LHCN-M2 (cell line): ENCODE measurements around the gene HOXB6. TPM values are rescaled to one million over a fixed set of nuclear protein-coding genes. Genes with fewer than 3 reads are reported as not detected.
A peak's percentile ranks its signal among the peaks of the same experiment; 100 is the strongest.

Source experiments
- DNase-seq: peaks from one replicate; pipeline ENCODE4 v3.0.0-alpha.2; 2012; ENCODE audit warnings: low read depth
- total RNA-seq: library from RNA; depleted of rRNA; stranded (reverse); fragments of >200 nt; gene quantifications from 2 replicates; pipeline ENCODE4 v1.2.3, GENCODE V29; 2014

Gene HOXB6
- total RNA-seq, 1 experiment from 2014 or later: 24.9 TPM

DNA sequence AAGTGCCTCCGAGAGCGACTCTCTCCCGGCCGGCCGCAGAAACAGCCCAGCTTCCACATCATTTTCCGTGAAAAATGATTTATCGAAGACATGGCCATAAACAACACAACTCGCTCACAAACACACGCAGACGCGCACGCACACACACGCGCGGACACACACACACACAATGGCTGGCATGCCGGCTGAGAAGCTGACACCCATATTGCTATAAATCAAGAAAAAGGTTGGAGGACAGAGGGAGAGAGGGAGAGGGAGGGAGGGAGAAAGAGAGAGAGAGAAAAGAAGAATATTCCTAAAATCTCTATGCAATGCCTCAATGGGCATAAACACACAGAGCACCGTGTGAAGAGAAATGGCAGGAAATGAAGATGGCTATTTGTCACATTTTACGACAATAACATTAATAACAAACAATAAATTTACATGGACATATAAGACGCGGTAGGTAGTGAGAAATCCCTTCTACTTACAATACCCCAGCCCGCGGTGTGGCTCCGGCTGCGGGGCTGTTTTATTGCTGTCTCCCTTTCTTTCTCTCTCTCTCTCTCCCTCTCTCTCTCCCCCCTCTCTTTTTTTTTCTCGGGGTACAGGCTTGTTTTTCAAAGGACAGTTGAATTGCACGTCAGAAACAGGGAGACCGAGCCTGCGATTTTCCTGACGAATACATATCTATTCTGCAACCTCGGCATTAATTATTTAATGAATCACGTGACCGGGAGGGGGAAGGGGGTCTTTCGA, 36.1 kb downstream of the HOXB6 start:
- no peak for DNase-seq

DNA sequence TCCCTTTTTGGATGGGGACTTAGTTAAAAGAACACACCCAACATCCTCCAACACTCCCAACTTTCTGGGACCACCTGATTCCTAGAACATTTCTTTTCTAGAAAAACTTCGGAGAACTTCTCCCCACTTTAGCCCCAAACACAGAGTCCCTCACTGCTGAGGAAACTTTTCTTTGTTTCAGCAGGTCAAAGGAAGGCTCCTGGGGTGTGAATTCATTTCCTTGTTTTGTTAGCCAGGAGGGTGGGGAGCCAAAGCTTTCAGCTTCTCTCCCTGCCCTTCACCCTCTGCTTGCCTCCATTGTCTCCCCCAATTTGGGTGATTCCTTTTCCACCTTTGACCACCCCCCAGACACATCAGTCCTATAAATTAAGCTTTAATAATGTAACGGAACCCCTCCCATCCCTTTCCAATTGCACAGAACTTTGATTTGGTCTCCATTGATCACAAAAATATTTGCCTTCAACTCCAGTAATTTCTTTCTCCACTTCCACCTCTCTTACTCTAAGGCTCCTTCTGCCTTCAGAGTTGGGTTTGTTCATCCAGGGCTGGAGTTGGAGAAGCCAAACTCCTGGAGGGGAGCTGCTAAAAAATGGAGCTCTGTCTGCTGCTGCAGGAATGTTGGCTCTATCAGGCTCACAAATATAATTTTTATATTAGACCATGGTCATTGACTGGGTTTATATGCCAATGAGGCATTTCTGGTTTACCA, 37.0 kb downstream of the HOXB6 start:
- no peak for DNase-seq

DNA sequence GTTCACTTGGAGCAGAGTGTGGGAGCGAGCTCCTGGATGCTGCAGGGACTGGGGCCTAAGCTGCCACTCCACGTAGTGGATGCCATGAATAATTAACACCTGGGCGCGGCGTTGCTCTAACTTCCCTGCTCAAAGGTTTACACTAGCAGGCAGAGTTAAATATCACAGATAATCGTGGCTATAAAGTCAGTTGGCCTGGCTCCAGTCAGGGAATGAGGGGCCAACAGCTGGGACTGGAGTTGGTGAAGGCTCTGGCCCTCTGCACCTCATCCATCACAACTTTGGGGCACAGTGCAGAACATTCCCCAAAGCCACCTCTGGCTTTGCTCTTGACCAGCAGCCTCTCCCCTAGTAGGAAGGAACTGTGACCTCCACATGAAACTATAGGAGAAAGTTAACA, 37.6 kb downstream of the HOXB6 start:
- no peak for DNase-seq

DNA sequence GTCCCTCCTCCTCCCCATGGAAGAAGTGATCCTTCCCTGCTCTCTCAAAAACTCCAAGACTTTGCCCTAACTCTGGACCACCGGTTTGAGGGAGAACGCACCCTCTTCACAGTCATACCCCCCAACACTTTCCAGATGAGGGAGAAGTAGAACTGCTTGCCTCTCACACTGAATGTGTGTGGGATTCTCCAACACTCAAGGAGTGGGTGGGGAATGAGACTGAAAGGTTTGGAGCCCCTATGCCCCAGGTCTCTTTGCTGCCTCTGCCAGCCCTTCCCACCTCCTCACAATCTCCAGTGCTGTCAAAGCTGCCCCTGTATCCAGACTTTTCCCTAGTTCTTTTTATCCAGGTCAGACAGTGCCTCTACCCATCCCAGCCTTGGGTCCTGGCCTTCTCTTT, 38.1 kb downstream of the HOXB6 start:
- DNase-seq: no peak

DNA sequence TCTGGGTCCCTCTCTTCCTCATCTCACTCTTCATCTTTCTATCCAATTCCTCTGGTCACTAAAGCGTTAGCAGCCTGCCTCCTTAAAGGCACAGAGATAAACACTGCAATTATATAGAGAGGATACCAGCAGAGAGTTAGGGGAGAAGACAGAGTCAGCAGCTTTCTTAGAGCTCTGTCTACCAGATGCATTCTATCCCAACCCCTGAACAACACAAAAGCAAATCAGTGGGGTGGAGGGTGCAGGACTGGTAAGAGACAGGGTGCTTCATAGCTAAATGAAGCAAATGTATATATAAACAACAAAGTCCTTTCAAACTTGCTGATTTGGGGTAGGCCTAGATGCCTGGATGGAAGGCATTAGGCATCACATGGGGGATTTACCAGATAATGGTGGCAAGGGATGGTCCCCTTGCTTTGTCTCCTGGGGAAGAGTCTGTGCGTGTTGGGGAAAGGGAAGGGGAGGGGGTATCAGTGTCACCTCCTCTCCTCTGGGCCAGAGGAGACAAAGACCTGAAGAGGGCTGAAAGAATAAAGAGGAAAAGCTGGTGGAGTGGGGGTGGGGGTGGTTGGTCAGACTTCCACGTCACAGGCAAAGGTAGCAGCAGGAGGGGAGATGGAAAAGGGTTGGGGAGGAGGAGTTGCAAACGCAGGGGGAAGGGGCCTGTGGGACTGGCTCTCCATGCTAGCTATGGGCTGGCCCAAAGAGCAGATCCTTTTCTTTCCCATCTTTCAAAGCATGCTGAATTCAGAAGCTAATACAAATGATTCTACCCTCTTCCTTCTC, 38.7 kb downstream of the HOXB6 start:
- DNase-seq: no peak

DNA sequence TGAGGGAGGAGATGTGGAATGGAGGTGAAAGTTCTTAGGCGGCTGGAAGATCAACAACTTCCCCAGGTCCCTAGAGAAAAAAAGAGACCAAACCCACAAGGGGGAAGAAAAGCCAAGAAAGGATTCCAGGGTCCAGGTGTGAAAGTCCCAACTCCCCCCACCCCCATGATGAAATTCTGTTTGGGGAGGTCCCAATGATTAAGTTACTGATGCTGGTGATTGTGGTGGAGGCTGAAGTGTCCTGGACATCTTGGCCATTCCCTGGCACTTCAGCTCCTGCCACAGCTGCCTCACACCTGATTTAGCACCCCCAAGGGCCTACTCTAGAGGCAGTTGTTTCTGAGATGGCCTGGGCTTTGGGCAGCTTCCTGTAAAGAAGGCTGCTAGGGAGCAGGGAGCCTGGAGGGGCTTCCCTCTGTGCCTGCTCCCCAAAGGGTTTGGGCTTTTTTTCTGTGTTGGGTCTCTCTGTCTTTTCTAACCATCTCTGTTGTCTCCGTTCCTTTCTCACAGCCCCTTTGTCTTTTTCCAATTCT, 39.7 kb downstream of the HOXB6 start:
- DNase-seq: peak; percentile 57

DNA sequence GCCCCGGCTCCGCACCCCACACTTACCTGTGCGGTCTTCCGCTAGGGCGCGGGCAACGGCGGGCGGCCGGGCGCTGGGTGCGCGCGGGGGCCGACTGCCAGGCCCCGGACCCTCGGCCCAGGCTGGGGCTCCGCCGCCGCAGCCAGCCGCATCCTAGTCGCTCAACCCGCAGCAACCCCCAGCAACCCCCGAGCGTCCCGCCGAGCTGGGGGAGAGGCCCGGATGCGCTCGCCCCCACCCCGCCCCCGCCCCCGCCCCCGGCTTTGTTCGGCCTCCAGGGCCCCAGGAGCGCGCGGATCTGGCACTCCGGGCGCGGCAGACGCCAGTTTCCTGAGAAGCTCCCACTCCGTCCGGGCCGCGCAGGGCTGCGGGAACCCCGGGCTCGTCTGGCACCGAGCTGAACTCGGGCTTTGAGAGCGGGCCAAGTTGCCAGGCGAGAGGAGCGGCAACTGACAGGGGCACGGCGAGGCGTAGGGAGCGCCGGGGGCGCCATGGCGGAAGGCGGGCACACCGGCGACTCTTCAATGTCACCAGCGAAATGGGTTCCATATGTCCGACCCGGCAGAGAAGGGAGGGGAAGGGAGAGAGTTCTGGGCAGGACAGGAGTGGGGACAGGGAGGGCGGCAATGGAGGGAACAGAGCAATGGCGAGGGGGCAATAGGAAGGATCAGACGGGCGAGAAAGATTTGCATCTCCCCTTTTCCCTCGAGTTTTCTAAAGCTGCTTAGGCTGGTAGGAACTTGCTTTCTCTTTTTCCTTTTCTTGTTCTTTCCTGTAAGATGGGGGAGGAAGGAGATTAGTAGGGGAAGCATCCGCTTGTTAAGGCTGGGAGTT, 40.4 kb downstream of the HOXB6 start:
- no peak for DNase-seq

DNA sequence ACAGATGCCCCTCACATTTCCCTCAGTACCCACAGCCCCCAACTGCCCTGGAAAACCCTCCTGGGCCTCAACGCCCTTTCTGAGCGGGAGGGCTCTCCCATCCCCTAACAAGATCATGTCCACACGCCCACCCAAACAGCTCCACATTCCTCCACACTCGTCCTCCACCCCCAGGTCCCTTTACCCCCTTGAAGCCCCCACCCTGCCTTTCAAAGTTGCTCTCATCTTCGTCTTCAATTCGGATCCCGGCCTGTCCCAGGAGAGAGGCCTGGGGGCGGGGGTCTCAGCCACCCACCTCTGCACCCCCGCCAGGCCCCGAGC, 41.0 kb downstream of the HOXB6 start:
- DNase-seq: no peak

DNA sequence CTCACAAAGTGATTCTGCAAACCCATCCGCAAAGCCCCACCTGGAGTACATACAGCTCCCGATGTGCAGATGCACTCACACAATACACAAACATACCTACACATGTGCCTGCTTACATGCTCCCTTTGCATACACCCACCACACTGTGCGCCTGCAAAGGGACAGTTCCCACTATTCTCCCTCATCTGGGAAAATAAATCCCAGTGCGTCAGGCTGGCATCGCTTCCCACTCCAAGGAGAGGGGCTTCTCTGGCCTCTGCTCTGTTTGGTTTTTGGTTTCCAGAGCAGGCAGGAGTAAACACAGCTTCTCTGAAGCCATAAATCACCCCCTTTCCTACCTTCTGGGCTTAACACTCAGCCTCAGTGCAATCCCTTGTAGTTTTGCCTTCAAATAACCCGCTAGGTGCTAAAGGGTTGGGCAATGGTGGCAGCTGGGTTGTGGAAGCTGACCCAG, 41.4 kb downstream of the HOXB6 start:
- no peak for DNase-seq

DNA sequence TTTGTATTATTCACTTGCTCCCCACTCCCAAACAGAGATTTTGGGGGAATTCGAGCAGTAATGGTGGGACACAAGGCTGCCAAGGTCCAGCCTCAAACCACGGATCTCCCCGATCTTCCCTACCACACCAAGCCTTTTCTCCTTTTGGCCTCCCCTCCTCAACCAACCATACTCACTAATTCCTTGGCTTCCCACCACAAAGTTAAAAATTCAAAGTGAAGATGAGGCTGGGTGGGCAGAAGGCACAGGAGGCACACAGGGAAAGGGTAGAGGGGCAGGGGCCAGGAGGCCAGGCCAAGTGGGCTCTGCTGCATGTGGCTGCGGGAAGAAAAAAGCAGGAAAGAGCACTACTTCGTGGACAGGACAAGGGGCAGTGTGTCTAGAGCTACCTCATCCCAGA, 41.9 kb downstream of the HOXB6 start:
- DNase-seq: no peak

DNA sequence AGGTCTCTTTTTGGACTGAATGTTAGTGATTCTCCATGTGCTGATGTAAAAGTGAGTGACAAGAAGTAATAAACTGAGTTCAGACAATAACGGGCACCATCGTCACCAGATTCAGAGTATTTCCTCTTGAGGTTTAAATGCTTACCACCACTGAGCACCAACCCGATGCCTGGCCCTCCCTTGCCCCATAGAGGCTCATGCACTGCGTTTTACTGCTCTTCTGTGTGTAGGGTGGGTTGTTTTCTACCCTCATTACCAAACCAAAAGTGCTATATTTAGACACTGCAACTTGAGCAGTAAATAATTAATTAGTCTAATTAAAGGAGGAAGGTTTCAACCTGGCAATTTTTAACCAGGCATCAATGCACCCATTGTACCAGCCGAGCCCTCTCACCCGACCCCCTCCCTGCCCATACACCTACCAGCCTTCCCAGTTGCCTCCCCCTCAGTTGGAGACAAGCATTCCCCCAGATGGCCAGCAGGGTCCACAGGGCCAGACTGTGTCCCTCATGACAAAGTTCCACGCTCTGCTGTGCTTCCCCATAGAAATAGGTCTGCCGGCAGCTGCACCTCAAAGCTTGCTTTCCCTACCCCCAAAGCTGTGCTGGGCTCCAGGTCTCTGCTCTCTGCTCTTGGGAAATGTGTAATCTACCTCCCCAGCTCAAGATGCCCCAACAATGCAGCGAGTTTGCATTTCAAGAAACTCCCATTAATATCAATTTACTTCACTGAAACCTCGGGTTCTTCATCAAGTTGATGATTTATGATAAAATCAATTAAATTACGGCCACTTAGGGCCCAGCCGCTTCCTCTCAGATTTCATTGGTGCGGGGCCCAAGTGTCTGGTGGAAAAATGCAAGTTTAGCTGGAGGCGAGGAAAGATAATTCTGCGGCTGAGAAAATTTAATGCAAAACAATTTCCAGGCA, 42.6 kb downstream of the HOXB6 start:
- DNase-seq: no peak

DNA sequence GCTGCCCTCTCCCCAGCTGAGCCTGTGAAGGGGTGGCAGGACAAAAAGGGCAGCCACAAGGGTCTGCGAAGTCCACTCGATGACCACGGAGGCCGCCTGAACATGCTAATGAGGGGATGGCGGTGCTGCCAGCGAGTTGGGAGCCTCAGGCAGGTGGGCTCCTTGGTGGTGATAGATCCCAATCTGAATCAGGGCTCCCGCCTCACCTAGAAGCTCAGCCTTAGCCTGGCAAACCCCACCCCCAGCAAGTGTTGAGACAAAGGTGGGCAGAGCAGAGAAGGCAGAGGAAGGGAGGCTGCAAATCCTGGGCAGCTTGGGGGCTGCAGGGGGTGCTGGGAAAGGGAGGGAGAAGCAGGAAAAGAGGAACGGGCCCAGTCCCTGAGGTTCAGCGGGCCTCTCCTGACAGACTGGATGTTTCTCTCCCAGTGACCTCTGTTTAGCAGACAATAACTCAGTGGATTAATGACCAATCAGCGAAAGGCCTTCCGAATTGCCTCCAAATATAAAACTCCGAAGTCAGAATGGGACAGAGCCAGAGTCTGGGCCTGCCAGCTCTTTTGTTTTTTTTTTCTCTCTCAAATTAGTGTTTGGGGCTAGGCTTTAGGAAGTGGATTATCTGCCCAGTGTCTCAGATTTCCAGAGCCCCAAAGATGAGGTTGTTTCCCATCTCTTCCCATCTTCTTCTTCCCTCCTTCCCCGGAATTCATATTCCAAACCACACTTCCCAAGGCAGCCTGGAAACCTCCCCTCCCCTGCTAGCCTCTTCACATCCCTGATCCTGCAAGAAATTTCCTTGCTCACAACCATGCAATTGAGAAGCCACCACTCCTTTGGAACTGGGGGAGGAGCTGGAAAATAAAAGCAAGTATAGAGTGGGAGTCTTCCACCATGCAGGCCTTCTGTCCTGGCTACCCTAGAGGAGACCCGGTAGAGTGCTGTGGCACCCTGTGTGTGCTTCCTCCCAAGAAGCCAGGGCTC, 44.7 kb downstream of the HOXB6 start:
- DNase-seq: no peak

DNA sequence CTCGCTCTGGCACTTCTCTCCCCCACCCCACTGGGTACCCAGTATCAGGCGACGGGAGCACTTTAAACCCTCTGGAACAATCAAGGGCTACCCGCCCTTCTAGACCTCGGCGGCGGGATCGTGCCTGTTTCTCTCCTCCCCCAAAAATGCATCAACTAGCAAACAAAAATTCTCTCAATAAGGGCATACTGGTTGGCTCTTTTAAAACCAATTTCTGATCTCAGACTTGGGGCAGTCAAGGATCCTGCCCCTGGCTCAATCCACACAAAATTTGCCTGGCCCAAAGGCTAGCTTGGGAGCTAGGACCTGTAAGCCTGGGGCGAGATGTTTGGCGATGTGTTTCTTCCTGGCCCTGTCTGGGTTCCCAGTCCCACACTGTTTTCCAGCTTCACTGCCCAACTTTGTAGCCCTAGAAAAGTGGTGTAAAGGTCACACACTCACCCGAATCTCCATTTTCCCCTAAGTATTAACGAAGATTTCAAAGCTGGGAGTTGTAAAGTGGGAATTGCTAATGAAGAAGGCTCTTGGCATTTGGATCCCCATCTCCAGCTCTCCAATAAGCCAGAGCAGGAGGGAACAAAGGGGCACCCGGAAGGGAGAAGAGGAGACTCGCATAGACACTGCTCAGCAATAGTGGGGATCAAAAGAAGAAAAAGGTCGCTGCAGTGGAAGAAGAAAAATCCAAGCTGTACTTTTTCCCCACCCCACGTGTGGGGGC, 45.5 kb downstream of the HOXB6 start:
- no peak for DNase-seq

DNA sequence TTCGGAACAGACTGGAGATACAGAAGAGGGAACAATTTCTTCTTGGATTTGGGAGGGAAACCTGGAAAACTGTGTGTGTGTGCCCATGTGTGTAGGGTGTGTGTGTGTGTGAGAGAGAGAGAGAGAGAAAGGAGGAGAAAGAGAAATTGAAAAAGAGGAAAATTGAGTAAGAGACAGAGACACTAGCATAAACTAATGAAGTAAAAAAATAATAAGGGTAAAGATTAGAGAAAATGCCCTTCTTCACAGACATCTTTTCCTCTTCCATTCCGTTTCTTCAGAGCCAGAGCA, 46.0 kb downstream of the HOXB6 start:
- DNase-seq: no peak

DNA sequence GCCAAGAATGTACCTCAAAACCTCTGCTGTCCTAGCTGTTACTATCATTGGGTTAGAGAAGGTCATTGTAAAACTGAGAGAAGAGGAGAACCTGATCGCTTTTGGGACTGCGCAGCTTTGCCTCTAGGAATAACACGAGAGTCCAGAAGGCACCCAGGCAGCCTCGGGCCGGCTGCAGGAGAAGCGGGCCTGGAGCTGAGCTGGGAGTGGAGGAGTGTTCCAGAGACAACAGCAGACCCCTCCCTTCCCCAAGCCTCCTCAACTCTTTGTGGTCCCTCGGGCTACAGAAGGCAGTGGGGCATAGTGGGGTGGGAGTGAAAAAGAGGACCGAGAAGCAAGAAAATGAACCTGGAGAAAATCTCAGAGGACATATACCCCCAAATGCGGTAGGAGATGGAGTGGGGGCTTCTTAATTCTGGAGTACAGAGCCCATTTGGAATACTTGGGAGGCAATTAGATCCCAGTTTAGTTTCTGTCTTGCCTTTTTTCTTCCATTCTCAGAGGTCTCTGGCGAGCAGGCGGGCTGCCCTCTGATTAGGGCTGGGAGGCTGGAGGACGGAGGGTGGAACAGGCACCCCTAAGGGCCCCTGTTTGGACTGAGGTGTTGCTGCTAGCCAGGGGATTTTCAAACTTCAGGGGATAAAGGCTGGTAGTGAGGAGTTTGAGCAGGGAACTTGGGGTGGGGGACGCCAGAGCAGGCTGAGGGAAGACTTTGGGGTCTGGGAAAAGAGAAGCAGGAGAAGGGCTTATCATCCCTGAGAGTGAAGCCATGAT, 46.5 kb downstream of the HOXB6 start:
- DNase-seq: no peak

DNA sequence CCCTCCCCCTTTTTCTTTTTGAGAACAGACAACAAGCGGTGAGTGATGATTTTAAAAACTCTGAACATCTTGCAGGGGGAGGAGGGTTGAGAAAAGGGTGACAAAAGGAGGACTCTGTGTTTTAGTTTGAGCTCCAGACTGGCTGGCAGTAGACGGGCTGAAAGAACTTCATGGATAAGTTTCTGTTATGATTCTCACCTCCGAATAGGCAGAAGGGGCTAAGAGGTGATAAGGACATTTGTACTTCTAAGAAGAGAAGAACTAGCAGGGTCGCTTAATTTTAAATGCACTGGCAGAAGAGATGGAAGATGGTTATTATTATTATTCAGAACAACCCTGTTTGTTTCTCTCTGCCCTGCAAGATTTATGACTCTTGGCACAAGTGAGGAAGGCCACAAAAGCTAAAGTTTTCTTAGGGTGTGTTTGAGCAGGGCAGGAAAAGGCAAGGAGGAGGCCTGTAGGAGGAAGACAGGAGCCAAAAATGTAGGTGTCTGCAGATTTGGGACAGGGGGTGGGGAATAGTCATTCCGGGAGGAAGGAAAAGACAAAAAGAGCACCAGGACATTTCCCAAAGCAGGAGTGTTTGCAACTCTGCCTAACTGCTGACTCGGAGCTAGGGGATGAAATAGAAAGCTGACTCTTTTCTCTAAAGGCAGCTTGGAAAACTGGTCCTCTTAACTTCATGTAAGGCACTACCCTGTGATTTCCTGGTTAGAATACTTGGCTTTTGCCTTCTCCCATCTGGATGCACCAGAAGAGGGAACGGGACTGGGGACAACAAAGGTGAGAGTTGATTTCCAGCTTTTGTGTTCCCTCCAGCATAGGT, 48.0 kb downstream of the HOXB6 start:
- DNase-seq: no peak

DNA sequence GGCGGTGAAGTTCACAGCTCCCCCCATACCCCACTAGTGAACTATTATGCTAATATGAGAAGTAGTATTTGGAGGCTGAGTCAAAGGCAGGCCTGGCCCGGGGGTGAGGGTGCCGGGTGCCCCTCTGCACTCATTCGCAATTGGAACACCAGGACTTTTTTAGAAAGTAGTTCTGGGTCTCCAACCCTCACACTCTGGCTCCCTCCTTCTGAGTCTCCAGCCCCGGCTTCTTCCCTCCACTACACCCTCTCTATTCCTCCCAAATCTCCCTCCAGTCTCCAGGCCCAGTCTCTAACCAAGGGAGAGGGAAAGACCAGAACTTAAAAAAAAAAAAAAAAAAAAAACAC, 48.6 kb downstream of the HOXB6 start:
- no peak for DNase-seq
